Measurements from ENCODE around the gene DEFB124.
"Not testable (repeated sequence)": the region's sequence is repeated elsewhere in the genome, so short reads cannot be mapped to it uniquely, and the experiment has no call there.

DEFB124 gene, protein sequence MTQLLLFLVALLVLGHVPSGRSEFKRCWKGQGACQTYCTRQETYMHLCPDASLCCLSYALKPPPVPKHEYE

DNA sequence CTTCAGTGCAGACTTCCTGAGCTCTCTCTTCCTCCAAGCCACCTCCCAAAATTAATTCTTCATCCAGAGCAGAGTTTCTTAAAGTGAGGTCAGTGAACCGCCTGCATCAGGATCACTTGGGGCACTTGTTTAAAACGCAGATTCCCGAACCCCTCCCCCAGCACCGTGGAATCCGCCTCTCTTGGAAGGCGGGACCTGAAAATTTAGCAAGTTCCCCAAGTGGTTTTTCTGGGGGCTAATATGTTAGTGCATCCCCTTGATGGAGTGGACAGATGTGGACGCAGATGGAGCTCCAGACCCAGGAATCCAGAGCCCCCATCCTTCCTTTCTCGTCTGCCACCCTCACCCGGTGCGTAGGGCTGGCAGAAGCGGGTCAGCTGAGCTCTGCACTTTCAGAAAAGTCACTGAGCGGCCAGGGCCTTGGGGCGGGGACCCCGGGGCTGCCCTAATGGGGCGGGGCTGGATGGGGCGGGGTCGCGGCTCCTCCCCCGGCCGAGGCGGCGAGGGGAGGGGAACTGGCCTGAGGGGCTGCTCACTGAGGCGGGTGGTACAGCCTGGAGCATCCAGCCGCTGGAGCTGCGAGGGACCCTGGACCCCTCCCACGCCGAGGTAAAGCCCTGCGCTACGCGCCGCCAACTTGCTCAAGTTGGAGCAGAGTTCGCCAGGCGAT, at the start of gene DEFB124, which contains the start of gene REM1:
Gene DEFB124 (minus strand): TSS at position 370 of the 670 bp plus-strand sequence. CDS start 2,114 bp downstream, outside the sequence.
Gene REM1 (plus strand): TSS at position 531 of the 670 bp plus-strand sequence. CDS start 1,158 bp downstream, outside the sequence.
- DNase-seq = no peak

DNA sequence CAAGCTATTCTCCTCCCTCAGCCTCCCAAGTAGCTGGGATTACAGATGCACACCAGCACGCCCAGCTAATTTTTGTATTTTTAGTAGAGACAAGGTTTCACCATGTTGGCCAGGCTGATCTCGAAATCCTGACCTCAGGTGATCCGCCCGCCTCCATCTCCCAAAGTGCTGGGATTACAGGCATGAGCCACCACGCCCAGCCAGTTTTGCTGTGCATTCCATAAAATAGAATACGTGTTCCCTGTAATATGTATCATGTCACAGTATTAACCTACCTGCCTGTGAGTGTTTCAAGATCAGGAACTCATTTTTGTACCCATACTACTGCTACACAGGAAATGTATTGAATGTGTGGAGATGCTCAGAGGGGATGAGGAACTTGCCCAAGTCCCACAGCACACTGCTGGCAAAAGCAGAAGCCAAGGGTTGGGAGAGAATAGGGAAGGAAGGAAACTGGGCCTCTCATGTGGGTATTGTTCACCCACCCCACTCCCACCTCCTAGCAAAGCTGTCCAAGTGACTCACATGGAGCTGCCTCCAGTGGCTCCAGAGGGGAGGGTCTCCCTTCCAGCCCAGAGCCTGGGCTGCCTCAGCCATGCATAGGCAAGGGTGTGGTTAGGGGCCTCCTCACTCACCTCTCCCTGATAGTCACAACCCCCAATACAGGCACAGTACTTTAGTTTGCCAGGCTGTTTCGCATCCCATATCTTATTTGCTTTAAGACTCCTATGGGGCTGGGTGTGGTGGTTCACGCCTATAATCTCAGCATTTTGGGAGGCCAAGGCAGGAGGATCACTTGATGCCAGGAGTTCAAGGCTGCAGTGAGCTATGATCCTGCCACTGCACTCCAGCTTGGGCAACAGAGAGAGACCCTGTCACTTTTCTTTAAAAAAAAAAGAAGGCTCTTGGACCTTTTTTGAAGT, 48.7 kb upstream of the DEFB124 start:
- no peak for DNase-seq

DNA sequence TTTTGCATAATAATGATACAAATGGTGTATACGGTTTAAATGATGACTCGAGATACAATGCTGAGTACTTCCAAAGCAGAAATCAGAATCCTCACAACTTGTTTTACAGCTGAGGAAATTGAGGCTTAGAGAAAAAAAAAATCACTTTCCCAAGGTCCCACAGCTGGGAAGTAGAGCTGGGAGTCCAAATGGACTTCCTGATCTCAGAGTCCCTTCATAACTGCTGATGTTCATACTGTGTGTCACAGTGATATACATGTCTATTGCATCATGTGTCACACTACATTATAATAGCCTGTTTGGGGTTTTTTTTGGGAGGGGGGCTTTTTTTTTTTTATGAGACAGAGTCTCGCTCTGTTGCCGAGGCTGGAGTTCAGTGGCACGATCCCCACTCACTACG, 47.8 kb upstream of the DEFB124 start:
- DNase-seq = no peak

DNA sequence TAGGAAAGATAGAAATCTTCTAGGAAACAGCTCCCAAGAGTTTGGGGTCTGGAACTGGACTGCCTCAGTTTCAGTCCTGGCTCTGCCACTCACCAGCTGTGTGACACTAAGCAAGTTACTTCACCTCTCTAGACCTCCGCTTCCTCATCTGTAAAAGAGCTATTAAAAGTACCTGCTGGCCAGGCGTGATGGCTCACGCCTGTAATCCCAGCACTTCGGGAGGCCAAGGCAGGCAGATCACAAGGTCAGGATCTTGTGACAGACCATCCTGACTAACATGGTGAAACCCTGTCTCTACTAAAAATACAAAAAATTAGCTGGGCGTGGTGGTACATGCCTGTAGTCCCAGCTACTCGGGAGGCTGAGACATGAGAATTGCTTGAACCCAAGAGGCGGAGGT, 46.3 kb upstream of the DEFB124 start:
- DNase-seq = not testable (repeated sequence)

DNA sequence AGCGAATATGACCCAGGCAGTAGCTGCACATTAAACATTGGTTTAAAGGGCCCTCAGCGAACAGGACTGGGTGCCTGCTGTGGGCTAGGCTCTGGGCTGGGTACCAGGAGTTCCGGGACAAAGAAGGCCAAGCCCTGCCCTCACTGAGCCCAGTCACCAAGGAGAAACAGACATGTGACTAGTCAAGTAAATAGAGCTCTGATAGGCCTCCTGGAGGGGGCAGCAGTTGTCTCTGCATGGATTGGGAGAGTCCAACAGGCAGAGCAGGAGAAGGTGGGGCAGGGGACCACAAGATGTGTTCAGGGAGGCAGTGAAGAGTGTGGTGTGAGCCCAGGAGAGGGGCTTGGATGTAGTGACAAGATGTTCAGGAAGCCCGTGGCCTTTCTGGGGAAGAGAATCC, 42.4 kb upstream of the DEFB124 start:
- no peak for DNase-seq

DNA sequence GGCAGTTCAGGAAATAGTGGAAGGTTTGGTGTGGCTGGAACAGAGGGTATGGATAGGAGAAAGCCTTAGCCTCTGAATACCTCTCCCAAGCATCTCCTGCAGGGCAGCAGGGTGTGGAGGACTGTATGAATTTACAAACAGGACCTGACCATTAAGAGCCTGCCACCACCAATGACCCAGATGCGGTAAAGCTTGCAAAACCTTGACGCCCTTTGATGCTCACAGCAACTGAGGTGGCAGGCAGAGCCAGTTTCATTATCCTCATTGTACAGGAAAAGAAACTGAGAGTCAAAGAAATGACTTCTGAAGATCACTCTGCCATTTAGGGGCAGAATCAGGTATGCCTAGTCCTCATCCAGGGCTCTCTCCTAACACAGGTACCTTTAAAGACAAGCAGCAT, 41.7 kb upstream of the DEFB124 start:
- no peak for DNase-seq

DNA sequence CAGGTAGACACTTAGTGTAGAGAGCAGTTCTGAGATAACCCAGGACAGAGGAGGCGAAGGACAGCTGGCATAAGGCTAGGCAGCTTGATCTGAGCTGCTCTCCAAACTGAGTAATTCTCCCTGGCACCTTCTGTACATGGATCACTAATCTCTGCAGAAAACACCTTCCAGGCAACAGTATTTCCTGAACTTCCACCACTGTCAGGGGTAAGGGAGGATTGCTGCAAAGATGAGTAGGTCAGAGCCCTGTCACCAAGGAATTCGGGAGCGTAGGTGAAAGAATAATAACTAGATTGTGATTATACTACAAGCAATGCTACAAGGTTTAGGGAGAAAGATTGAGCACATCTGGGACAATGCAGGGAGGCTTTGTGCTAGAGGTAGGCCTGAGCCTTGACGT, 41.2 kb upstream of the DEFB124 start:
- DNase-seq = no peak

DNA sequence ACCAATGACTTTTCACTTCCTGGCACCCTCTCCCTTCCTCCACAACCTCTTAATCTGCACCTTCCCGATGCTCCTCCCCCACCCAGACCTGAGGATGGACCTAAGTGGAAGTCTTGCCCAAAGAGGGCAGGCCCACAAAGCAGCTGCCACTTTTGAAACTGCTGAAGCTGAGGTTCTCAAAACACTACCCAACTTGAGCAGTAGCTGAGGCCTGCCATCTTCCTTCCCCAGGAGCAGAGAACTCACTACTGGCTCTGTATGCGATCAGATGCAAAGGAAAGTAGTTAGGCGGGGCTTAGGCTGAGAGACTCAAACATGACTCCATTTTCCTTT, 40.8 kb upstream of the DEFB124 start:
- DNase-seq = no peak

DNA sequence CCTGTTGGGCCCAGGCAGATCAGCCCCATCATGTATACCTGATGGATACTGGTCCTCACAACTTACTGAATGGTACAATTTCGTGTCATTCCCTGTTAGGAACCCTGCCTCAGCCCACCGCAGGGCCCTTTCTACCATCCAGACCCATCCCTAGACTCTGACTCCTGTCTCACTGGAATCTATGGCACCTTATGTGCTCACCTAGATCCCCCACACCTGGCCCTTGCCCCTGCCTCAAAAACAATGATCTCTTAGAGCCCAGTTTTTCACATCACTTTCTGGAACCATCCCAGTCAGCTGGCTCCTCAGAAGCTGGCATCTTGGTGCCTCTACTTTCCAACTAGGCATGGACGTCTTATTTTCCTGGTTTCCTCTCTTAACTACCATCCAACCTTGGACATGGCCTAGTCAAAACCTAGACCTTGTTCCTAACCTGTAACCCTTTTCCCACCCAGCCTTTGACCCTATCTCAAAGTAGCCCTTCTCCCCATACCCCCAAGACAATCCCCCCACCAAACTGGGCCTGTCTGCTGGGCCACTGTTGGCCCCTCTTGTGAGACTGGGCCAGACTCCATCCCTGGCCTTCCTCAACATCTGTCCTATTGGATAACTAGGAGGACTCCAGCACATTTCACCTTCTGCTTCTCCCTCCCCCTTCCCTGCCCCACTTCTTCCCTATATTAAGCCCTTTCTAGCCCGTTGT, 40.3 kb upstream of the DEFB124 start:
- DNase-seq = no peak

DNA sequence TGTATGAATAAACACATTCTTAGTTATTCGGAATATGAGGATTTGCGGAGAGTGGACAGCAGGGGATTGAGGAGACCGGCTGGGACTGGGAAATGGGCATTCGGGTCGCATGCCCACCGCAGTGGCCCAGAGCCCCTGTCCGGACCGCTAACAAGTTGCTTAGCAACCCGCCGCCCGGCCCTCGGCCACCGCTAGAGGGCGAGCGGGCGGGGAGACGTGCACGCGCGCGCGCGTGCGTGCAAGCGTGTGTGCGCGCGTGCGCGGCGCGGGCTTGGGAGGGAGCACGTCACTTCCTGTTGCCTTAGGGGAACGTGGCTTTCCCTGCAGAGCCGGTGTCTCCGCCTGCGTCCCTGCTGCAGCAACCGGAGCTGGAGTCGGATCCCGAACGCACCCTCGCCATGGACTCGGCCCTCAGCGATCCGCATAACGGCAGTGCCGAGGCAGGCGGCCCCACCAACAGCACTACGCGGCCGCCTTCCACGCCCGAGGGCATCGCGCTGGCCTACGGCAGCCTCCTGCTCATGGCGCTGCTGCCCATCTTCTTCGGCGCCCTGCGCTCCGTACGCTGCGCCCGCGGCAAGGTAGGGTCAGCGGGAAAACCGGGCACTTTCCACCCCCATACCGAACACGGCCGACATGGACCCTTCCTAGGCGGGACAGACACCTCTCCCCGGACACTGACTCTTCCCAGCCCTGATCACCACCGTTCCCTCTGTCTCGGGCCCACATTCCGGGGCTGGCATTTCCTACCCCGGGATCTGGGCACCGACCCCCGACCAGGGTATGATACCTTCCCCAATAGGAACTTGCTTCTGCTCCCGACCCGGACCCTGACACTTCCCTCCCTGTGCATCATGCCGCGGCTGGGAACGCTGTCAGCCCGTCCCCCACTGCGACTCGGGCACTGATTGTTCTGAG, 39.5 kb upstream of the DEFB124 start, which contains the start of gene HM13:
Gene HM13 (plus strand): TSS at position 289 of the 918 bp plus-strand sequence. CDS start 110 bp downstream, at position 399.
- DNase-seq = peak; percentile 85

DNA sequence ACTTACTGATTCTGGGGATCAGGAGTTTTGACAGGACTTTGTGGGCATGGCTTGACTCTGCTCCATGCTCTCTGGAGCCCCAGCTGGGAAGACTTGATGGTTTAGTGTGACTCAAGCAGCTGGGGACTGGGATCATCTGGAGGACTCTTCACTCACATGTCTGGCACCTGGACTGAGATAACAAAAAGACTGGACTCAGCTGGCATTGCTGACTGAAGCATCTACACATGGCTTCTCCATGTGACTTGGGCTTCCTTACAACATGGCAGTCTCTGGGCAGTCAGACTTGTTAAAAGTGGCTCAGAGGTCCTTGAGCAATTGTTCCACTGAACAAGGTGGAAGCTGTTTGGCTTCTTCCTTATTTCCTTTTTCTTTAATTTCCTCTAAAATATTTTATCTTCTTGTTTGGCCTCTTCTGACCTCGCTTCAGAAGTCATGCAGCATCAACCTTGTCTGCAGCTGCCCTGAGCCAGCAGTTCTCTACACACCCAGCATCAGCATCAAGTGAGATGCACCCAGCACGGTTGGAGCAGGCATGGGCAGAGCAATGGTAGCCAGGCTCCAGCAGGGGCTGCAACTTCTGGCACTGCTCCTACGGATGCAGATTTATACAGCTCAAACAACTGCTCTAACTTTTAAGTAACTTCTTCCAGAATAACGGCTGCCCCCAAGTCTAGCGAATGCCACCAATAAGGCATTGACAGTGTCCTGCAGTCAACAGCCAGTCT, 33.8 kb upstream of the DEFB124 start:
- no peak for DNase-seq

DNA sequence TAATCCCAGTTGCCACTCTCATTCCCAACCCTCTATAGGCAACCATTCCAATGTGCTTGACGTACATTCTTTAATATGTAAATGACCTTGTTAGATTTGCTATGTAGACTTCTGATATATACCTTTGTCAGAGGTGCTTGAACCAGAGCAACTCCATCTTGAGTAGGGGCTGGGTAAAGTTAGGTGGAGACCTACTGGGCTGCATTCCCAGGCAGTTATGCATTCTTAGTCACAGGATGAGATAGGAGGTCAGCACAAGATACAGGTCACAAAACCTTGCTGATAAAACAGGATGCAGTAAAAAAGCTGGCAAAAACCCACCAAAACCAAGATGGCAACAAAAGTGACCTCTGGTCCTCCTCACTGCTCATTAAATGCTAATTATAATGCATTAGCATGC, 31.0 kb upstream of the DEFB124 start:
- DNase-seq = no peak

DNA sequence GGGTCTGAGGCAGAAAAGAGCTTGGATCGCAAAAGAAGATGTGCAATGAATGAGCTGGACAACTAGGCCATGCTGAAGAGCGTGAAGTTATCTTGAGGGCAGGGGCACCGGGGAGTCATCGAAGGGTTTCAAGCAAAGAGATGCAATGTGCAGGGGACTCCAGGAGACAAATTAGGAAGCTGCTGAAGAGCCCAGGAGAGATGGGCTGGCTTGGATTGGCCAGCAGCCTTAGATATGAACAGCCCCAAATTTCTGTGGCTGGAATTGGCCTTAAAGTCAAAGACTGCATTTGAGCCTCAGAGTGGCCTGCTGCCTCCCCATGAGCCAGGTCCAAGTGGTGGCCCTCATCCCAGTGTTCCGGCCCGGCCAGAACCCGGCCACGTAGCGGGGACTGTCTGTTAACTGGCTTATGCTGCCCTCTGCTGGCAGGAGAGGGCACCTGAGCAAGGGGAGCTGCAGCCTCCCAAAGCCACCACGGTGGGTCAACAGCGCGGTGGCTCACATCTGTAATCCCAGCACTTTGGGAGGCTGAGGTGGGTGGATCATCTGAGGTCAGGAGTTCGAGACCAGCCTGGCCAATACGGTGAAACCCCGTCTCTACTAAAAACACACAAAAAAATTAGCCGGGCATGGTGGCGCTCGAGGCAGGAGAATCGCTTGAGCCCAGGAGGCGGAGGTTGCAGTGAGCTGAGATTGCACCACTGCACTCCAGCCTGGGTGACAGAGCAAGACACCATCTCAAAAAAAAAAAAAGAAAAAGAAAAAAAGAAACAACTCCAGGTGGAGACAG, 28.2 kb upstream of the DEFB124 start:
- peak; percentile 20 for DNase-seq

DNA sequence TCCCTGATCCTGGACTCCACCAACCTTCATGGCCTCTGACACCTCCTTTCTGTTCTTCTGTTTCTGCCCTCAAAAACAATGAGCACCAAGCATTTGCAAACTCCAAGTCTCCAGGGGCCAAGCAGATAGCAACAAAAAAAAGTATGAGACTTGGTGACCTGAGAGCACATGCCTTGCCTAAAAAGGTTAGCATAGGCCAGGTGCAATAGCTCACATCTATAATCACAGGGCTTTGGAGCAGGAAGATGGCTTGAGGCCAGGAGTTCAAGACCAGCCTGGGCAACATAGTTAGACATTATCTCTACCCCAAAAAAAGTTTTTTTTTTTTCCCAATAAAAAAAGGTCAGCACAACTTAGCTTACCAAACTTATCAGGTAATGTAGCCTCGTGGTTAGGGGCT, 25.6 kb upstream of the DEFB124 start:
- DNase-seq = no peak

DNA sequence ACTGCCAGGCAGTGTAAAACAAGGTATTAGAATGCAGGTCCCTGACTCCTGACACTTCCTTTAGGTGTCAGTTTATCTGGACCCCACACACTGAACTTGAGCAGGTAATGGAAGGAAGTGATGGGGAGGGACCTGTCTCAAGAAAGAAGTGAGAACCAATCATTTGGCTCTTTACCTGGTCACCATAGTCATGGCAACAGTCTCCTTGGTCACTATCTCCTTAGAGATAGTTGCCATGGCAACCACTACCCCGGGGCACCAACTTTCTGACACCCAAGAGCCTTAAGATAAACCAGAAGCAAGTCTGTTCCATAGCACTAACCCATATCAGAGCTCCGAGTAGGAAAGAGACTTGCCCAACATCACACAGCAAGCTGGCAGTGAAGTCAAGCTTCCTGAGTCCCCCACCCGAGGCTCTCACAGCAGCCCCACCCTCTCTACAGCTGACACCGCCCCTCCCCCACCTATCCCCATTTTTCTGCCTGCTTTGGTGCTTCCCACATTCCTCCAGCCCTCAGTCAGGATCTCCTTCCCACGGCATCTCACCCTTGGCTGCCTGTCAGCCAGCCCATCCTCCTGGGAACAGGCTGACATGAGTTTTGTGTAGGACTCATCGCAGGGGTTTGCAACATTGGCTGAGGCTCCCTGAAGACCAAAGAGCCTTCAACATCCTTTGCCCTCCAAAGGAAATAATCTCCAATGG, 23.1 kb upstream of the DEFB124 start:
- DNase-seq = no peak

DNA sequence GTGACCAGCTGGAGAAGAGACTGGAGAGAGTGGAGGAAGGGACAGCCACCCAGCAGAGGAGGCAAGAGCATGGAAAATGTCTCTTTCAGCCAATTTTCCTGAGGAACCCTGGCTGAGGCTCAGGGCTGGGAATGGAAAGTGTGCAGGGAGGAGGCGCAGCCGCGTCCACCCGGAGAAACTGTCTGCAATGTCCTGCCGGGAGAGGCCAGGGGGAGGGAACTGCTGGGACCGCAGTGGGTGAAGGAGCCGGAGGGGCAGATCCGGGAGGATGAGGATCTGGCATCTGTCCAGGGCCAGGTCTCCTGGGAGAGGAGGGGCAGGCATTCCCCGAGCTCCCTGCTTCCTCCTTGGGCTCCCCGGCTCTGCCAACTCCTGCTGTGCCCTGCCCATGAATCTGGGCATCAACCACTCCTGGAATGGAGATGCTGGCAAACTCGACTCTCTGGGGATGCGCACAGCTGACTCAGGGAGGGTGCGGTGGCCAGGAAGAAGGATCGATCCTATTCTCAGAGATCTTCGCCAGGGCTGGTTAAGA, 21.9 kb upstream of the DEFB124 start:
- DNase-seq = no peak

DNA sequence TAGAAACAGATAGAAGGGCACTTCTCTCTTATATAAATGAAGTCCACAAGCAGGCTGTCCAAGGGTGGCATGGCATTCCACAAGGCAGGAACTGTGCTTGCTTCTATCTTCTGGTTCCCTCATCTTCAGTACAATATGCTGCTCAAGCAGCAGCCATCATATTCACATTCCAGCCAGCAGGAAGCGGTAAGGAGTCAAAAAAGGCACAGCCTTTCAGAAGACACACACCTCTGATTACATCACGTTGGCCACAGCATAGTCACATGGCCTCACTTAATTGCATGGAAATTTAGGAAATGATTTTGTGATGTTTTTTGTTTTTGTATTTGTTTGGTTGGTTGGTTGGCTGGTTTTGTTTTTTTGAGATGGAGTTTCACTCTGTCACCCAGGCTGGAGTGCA, 19.2 kb upstream of the DEFB124 start:
- no peak for DNase-seq

DNA sequence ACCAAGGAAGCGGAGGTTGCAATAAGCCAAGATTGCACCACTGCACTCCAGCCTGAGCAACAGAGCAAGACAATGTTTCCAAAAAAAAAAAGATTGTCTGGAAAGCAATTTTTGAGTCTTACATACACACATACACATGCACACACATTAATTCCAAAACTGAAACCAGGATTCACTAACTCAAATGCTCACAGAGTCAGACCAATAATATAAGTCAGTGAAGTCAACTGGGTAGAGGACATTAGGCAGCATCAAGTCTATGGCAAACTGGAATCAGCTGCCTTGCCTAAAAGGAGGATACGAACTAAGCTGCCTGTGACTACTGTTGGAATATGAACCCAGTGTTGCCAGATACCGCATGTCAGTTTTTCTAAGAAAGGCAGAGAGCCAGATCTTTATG, 15.8 kb upstream of the DEFB124 start:
- no peak for DNase-seq

DNA sequence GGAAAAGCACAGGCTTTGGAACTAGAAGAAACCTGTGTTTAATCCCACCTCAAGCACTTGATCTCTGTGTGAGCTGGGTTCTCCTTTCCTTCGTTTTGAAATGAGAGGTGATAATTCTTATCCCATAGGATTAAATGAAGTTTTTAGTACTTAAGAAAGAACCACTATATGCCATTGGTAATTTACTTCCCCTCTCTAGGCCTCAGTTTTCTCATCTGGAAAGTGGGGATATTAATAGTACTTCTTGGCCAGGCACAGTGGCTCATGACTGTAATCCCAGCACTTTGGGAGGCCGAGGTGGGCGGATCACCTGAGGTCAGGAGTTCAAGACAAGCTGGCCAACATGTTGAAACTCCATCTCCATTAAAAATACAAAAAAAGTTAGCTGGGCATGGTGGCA, 14.2 kb upstream of the DEFB124 start:
- no peak for DNase-seq

DNA sequence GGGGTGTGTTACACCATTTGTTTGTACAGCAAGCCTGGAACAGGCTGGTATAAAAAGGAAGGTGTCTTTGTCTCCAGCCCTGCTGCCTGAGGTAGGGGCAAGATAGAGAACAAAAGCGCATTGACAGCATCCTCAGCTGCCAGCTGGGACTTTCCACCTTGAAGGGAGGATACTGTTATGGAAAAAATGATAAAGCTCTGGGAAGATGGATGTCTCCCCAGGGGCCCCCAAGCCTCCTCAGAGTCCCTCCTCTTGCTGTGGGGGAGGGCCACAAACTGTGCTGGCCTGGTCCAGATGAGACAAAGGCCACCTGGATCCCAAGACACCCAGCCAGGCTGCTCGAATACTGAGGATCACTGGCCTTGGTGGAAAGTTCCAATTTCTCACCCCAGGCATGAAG, 13.2 kb upstream of the DEFB124 start:
- DNase-seq = no peak
